K562 (cell line): ENCODE data around the gene PLEKHO2. TPM values are rescaled to one million over a fixed set of nuclear protein-coding genes. Genes with fewer than 3 reads are reported as not detected.

Experiments used
- BDP1 ChIP-seq: IDR thresholded peaks from 3 replicates; pipeline ENCODE4 v1.6.1; 2011; ENCODE audit not compliant: insufficient read length, insufficient read depth
- CHD1 ChIP-seq: fragments of 200-600 bp; sonication (generic); IDR thresholded peaks from one replicate; pipeline ENCODE4 v1.6.1; 2012; ENCODE audit warnings: mild to moderate bottlenecking, moderate library complexity, low read length, inconsistent platforms
- CTCF ChIP-seq, 3 experiments: IDR thresholded peaks in 2 of 3; conservative IDR thresholded peaks in 1 of 3; 2 replicates each; pipeline ENCODE4 v1.5.1; 2011 to 2012; ENCODE audit warnings: low read length in 3 of 3, mild to moderate bottlenecking in 3 of 3, control low read depth in 2 of 3, improper control_type of control experiment in 1 of 3, inconsistent platforms in 1 of 3, low read depth in 1 of 3, mixed read lengths in 1 of 3, moderate library complexity in 1 of 3; ENCODE audit not compliant: insufficient read depth in 2 of 3
- GABPA ChIP-seq: fragments of 200-800 bp; sonication (Bioruptor generic); conservative IDR thresholded peaks from 2 replicates; pipeline ENCODE4 v1.6.1; 2016; ENCODE audit warnings: low read depth, missing genetic modification characterization, missing compliant biosample characterization
- GATA2 ChIP-seq: sonication (generic); formaldehyde crosslinking; IDR thresholded peaks from 2 replicates; pipeline ENCODE4 v1.4.0; 2020; ENCODE audit warnings: mild to moderate bottlenecking, missing genetic modification reagents
- KAT2B ChIP-seq: IDR thresholded peaks from one replicate; pipeline ENCODE4 v1.6.1; 2012; ENCODE audit warnings: low read depth, mild to moderate bottlenecking, control low read depth, inconsistent platforms, low read length, moderate library complexity
- KDM5B ChIP-seq: fragments of 200-600 bp; sonication (generic); IDR thresholded peaks from 2 replicates; pipeline ENCODE4 v1.6.1; 2012; ENCODE audit warnings: low read depth, mild to moderate bottlenecking, moderate library complexity, low read length, control low read depth, inconsistent platforms; ENCODE audit not compliant: insufficient replicate concordance
- NRF1 ChIP-seq, 2 experiments: fragments of 450-650 bp; IDR thresholded peaks in 1 of 2; conservative IDR thresholded peaks in 1 of 2; 2 replicates each; pipeline ENCODE4 v1.6.1; 2014; ENCODE audit warnings: mild to moderate bottlenecking in 2 of 2
- PHF8 ChIP-seq: fragments of 200-600 bp; sonication (generic); IDR thresholded peaks from 2 replicates; pipeline ENCODE4 v1.6.1; 2012; ENCODE audit warnings: mixed run types, mild to moderate bottlenecking, inconsistent platforms, low read length, moderate library complexity, borderline replicate concordance
- PKNOX1 ChIP-seq: fragments of 450-650 bp; IDR thresholded peaks from 2 replicates; pipeline ENCODE4 v1.6.1; 2016
- SMARCE1 ChIP-seq: fragments of 450-650 bp; IDR thresholded peaks from 2 replicates; pipeline ENCODE4 v1.7.1; 2016; ENCODE audit warnings: mild to moderate bottlenecking
- ZFX ChIP-seq: sonication (generic); formaldehyde crosslinking; IDR thresholded peaks from 2 replicates; pipeline ENCODE4 v1.8.0; 2022; ENCODE audit warnings: mild to moderate bottlenecking, missing genetic modification reagents, moderate library complexity
- ZNF449 ChIP-seq: fragments of 250-450 bp; sonication (Bioruptor Pico); IDR thresholded peaks from 2 replicates; pipeline ENCODE4 v1.8.0; 2022; ENCODE audit warnings: moderate library complexity, mild to moderate bottlenecking, inconsistent platforms
- polyA plus RNA-seq, 8 experiments: library from polyadenylated mRNA; depleted of rRNA in 4 of 8; stranded (reverse) in 5 of 8; unstranded in 3 of 8; fragments of >200 nt; fragmentation: Nextera tagmentation in 2 of 8; fragmentation: Illumina TruSeq in 1 of 8; extraction: Ambion mirVana in 2 of 8; extraction: Trizol in 1 of 8; gene quantifications; 2 replicates each; pipeline versions ENCODE4 v1.2.1 to v1.2.3, GENCODE V29; 2011 to 2014; ENCODE audit warnings: inconsistent platforms in 1 of 8, missing spikeins in 1 of 8
- total RNA-seq, 7 experiments: library from RNA; depleted of rRNA in 6 of 7; stranded (reverse); fragments of >200 nt in 6 of 7; fragmentation: Illumina TruSeq in 2 of 7; extraction: Trizol in 2 of 7; gene quantifications; 2 replicates each; pipeline versions ENCODE4 v1.2.1 to v1.2.3, GENCODE V29; 2011 to 2021; ENCODE audit warnings: low replicate concordance in 1 of 7

PLEKHO2 gene
- total and polyA plus RNA-seq, 9 of the 15 experiments (the other 6 are each of a cell fraction or from before 2014, with no cell fraction given): 0.24 to 8.8 (median 5.5) TPM

- TF ChIP-seq ZFX (CRISPR knock-in tag) (0 out of 2 replicates have a peak, but pooled peaks have one; percentile 23), GABPA (tag) (0 out of 2 replicates have a peak, but pooled peaks have one; percentile 14), CHD1 (peak; percentile 72), PHF8 (peak; percentile 15; the same call in 1 of the 2 replicates), GATA2 (CRISPR knock-in tag) (peak; percentile 30; the same call in 1 of the 2 replicates), BDP1 (no peak), NRF1 (conservative IDR thresholded peaks at IDR 0.05 in 1 of 2, IDR thresholded peaks at IDR 0.05 in 1 of 2) (peak; percentile 46 to 54), KDM5B (peak; percentile 36), SMARCE1 (0 out of 2 replicates have a peak, but pooled peaks have one; percentile 19), CTCF (IDR thresholded peaks at IDR 0.05 in 2 of 3, conservative IDR thresholded peaks at IDR 0.05 in 1 of 3; ENCODE audit: insufficient read depth in 2 of 3, low read depth in 1 of 3, low read length in 3 of 3) (peak in 2 of 3 experiments; percentile 1 to 3; a peak in 1 of 6 replicates), KAT2B (no peak), PKNOX1 (peak; percentile 77), ZNF449 (CRISPR knock-in tag) (no peak)
Observed at GRCh38 chr15:64842986-64843561, 1.4 kb downstream of the PLEKHO2 start (continued).
